Ascending aorta (tissue), 2 donors: ENCODE data around the gene XPO5. TPM values are rescaled to one million over a fixed set of nuclear protein-coding genes. Genes with fewer than 3 reads are reported as not detected.

Experiments
- DNase-seq, 2 donors: peaks; one replicate each; pipeline ENCODE4 v3.0.0-alpha.2; 2019; ENCODE audit warnings: low spot score in 2 of 2
- H3K27ac ChIP-seq, 2 donors: fragments of 200-600 bp; sonication (generic); one replicate each; pipeline ENCODE4 v1.5.1; 2016 to 2017; ENCODE audit warnings: mild to moderate bottlenecking in 1 of 2
- H3K27me3 ChIP-seq: fragments of 200-600 bp; sonication (generic); one replicate; pipeline ENCODE4 v1.5.1; 2017
- H3K36me3 ChIP-seq, 2 donors: fragments of 200-600 bp; sonication (generic); one replicate each; pipeline ENCODE4 v1.5.1; 2016
- H3K4me1 ChIP-seq, 2 donors: fragments of 200-600 bp; sonication (generic); one replicate each; pipeline ENCODE4 v1.5.1; 2016 to 2017; ENCODE audit warnings: mild to moderate bottlenecking in 1 of 2
- H3K4me3 ChIP-seq, 2 donors: fragments of 200-600 bp; sonication (generic); one replicate each; pipeline ENCODE4 v1.5.1; 2016 to 2017; ENCODE audit warnings: mild to moderate bottlenecking in 1 of 2
- H3K9me3 ChIP-seq, 2 donors: fragments of 200-600 bp; sonication (generic); one replicate each; pipeline ENCODE4 v1.5.1; 2016
- intact Hi-C: fragments of 100-400 bp; cut with DNase I; formaldehyde crosslinking; loops from one replicate; pipeline ENCODE4 v1.15.1; 2023
- total RNA-seq: library from RNA; depleted of rRNA; stranded (reverse); fragments of >200 nt; gene quantifications from one replicate; pipeline ENCODE4 v1.1.0, GENCODE V29; 2016
- TF ChIP-seq, protein P1 (sequence below), 3 experiments: fragments of 200-600 bp in 2 of 3; fragments of 450-650 bp in 1 of 3; sonication (generic) in 2 of 3; IDR thresholded peaks; one replicate each; pipeline ENCODE4 v1.5.1; 2016 to 2019; ENCODE audit warnings: antibody characterized with exemption in 3 of 3, mild to moderate bottlenecking in 1 of 3, moderate library complexity in 1 of 3

XPO5 gene
- total RNA-seq, 1 donor from 2014 or later = 21.4 TPM

DNA sequence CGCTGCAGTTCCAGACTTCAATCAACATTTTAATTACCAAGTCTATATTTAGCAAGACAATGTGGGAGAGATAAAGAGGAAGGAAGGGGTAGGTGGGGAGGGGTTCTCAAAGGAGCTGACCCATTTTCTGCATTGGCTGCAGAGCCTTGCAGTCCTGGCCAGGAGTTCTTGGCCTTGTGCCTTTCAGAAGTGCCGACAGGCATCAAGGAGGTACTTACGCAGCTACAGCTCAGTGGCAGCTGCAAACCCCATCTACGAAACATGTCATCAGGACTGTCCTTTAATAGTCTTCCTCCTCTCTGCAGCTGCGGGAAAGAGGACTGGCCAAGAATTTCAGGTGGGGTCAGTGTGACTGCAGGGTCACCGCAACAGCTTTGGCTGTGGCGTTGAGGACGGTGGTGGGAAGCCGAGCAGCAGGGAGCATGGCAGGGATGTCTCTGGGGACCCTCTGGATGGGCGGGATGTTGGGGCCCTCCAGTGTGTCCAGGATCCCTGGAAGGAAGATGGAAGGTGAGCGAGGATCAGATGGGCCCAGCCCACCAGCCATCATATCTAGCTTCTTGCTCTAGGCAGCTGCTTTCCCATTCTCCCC, 63.9 kb downstream of the XPO5 start:
- no peak for DNase-seq
- TF ChIP-seq, protein P1, sequence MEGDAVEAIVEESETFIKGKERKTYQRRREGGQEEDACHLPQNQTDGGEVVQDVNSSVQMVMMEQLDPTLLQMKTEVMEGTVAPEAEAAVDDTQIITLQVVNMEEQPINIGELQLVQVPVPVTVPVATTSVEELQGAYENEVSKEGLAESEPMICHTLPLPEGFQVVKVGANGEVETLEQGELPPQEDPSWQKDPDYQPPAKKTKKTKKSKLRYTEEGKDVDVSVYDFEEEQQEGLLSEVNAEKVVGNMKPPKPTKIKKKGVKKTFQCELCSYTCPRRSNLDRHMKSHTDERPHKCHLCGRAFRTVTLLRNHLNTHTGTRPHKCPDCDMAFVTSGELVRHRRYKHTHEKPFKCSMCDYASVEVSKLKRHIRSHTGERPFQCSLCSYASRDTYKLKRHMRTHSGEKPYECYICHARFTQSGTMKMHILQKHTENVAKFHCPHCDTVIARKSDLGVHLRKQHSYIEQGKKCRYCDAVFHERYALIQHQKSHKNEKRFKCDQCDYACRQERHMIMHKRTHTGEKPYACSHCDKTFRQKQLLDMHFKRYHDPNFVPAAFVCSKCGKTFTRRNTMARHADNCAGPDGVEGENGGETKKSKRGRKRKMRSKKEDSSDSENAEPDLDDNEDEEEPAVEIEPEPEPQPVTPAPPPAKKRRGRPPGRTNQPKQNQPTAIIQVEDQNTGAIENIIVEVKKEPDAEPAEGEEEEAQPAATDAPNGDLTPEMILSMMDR (IDR thresholded peaks at IDR 0.05) = no peak
- no peaks in the 10 kb centered on the region for H3K27me3 ChIP-seq
- H3K4me3 ChIP-seq = no peak overlapping the region
- intact Hi-C loops = loop anchor here (10.0 kb wide), 3 partner anchors 767 to 1587 kb away; partner anchors contain the start of genes BYSL, MED20, MRPS10 and TBCC
- H3K4me1 ChIP-seq = peaks cover 15 to 27% of the 10 kb centered on the region in 2 donors
- no peak overlapping the region for H3K27ac ChIP-seq
- peaks cover 29 to 46% of the 10 kb centered on the region in 2 donors for H3K36me3 ChIP-seq
- H3K9me3 ChIP-seq = no peaks in the 10 kb centered on the region

DNA sequence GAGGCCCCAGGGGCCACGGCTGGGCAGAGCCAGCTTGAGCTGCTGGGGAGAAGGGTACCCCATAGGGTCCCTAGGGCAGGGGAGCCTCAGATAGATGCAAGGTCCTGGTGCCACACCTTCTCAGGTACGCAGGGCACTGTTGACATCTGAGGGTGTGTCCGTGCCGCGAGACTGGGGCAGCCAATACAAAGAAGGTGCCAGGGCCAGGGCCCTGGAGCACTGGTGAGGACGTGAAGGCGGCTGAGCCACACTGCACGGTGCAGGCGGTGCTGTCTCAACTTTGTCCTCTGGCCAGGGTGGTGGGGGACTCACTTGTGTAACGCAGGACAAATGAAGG, 65.0 kb downstream of the XPO5 start:
- no peak for DNase-seq
- H3K27ac ChIP-seq = peak overlapping the region; percentile 28 to 61
- H3K27me3 ChIP-seq = no peaks in the 10 kb centered on the region
- peaks cover 29 to 48% of the 10 kb centered on the region in 2 donors for H3K36me3 ChIP-seq
- peaks cover 14 to 23% of the 10 kb centered on the region in 2 donors for H3K4me1 ChIP-seq
- H3K9me3 ChIP-seq = no peaks in the 10 kb centered on the region
- TF ChIP-seq, protein P1 (IDR thresholded peaks at IDR 0.05) = no peak
- intact Hi-C loops = loop anchor here (1.0 to 10.0 kb wide), 4 partner anchors 141 to 1586 kb away; partner anchors contain the start of genes BYSL, MED20, MRPS10 and TBCC
- H3K4me3 ChIP-seq = peak overlapping the region; percentile 72 to 91

DNA sequence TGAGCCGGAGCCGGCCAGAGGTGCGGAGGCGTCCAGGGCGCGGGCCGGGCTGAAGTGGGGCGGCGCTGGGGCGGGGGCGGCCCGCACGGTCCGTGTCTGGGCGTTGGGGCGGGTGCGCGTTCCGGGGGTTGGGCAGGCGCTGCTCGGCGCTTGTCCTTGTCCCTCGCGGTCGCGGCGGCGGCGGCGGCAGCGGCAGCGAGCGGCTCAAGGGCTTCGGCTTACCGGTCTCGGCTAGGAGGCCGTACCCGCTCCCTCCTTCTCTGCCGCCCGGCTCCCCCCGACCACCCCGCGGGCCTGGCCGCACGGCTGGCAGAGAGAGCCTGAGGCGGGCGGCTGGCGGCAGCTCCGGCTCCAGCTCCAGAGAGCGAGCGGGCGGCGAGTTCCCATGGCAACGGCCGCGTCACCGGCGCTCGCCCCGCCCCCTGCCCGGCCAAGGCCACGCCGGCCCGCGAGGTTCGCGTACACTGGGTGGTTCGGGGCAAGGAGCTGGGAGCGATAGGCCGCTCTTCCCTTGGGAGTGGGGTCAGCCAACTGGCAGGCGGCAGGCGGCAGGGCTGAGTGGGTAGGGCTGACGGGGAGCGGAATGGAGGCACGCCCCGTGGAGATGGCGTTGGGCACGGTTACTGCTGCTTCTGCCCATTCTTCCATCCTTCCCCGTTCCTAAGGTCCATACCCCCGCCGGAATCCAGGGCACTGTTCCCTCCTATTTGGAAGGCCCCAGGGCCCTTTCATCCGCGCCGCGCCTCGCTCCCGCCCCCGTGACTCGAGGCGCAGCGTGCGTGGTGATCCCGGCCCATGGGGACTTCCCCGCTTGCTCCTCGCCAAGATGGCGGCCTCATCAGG, 65.6 kb downstream of the XPO5 start, which contains the start of gene LRRC73:
Gene LRRC73 (minus strand): TSS at position 363 of the 843 bp plus-strand sequence. CDS start 561 bp downstream, outside the sequence.
- H3K4me1 ChIP-seq = peaks cover 8 to 18% of the 10 kb centered on the region in 2 donors
- TF ChIP-seq, protein P1 (IDR thresholded peaks at IDR 0.05) = no peak
- peak; percentile 63 to 94 for DNase-seq
- peaks cover 34 to 48% of the 10 kb centered on the region in 2 donors for H3K36me3 ChIP-seq
- H3K4me3 ChIP-seq = peak within 1 kb of the TSS; percentile 72 to 91
- peak within 1 kb of the TSS; percentile 28 to 61 for H3K27ac ChIP-seq
- no peaks in the 10 kb centered on the region for H3K9me3 ChIP-seq
- intact Hi-C loops = loop anchor here (1.0 to 10.0 kb wide), 5 partner anchors 141 to 1585 kb away; partner anchors contain the start of genes BYSL, DNPH1, MED20 and MRPS10
- no peaks in the 10 kb centered on the region for H3K27me3 ChIP-seq

DNA sequence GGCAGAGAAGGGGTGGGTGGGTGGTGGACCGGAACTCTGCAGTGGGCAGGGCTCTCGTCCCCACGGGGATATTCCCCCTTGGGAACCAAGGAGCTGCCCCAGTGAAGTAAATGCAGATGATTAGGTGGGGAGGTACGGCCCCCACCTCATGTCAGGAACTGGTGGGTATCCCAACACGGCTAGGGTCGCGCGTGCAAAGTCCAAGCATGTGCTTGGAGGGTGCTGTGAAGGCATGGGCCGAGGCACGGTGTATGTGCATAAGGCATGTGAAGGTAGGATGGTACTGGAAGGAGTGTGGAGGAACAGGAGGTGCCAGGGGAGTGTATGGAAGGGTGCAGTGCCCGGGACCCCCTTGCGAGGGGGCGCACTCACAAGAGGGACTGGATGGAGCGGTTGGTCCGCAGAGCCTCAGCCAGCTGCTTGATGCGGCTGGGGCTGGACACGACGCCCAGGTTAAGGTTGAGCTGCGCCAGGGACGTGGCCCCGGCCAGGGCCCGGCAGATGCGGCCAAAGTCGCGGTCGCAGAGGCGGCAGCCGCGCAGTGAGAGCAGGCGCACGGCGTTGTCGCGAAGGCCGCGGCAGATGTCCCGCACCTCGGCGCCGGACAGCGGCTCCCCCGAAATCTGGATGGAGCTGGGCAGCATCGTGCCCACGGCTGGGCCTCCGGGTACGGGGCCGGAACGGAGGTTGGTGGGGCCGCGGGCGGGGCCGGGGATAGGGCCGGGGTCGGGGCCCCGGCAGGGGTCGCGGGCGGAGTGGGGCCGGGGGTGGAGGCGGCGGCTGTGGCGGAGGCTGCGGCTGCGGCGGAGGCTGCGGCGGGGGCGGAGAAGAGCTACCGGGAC, 66.5 kb downstream of the XPO5 start:
- H3K27ac ChIP-seq = peak overlapping the region in 1 of 2 donors; percentile 28
- no peaks in the 10 kb centered on the region for H3K9me3 ChIP-seq
- H3K4me3 ChIP-seq = peak overlapping the region; percentile 72 to 91
- peaks cover 42 to 50% of the 10 kb centered on the region in 2 donors for H3K36me3 ChIP-seq
- no peak for DNase-seq
- intact Hi-C loops = loop anchor here (5.0 kb wide), 1 partner anchor 282 kb away; the partner anchor contains the start of gene DNPH1
- H3K27me3 ChIP-seq = no peaks in the 10 kb centered on the region
- H3K4me1 ChIP-seq = peaks cover 8 to 15% of the 10 kb centered on the region in 2 donors
- TF ChIP-seq, protein P1 (IDR thresholded peaks at IDR 0.05) = no peak
